Measurements from ENCODE around the gene TLL1. TPM values are rescaled to one million over a fixed set of nuclear protein-coding genes. Genes with fewer than 3 reads are reported as not detected.

Gene TLL1
- total and polyA plus RNA-seq, 2 donors (not counting 3 experiments of a cell fraction or from before 2014, with no cell fraction given) = 0.41 to 1.4 TPM

DNA sequence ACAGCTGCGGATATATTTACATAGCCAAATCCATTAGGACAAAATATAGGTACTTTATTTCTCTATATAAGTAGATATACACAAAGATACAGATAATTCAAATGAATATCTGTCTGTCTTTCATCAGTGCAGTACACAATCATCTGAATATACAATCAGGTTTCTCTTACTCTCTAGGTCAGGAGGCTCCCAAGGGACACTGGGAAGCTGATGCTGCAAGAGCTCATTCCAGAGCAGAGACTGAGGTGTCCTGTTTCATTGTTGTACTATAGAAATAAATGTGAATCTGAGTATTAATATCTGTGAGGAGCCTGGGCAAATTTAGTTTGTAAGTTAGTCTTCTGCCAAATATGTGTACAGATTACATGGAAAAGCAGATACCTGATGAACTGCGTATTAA is 4.2 kb downstream of the TLL1 start:
- H3K4me1 ChIP-seq (ENCODE audit: control insufficient read depth, extremely low read depth, insufficient read depth, low read length) = peaks cover 19% of the 10 kb centered on the region
- H3K4me3 ChIP-seq (replicated peaks in 1 of 3; ENCODE audit: insufficient read depth in 1 of 3, low read depth in 1 of 3, low read length in 3 of 3) = no peak overlapping the region
- BruUV-seq (replicated peaks) = no TSS peak
- H3K27ac ChIP-seq (ENCODE audit: insufficient read depth, low read depth, low read length) = no peak overlapping the region
- no peaks in the 10 kb centered on the region for H3K9me3 ChIP-seq (replicated peaks; ENCODE audit: control insufficient read depth, insufficient read depth, low read length)
- FAIRE-seq = no peak
- no peak overlapping the region for H3K9ac ChIP-seq (replicated peaks; ENCODE audit: extremely low read depth, insufficient read depth, low read length)
- CTCF ChIA-PET = interaction anchor here (0.7 to 2.4 kb wide), 4 partner anchors 10 to 384 kb away, joined by 3 to 5 read pairs (median 4); no protein-coding TSS in a partner anchor
- dilution Hi-C loops (cut with MboI; ENCODE audit: extremely low pct_ligation_motif_present, low sequenced_read_pairs) (no loop called here), intact Hi-C loops (cut with micrococcal nuclease) (loop anchor here (10.0 kb wide), 1 partner anchor 112 kb away; no protein-coding TSS in a partner anchor)
- no peak overlapping the region for H2AFZ ChIP-seq (ENCODE audit: low read depth, low read length)
- POLR2A ChIA-PET = no interaction called here
- H3K9me1 ChIP-seq (replicated peaks; ENCODE audit: control insufficient read depth, extremely low read depth, insufficient read depth, low read length) = no peaks in the 10 kb centered on the region
- H3K4me2 ChIP-seq (ENCODE audit: insufficient read depth, low read length) = no peak overlapping the region
- no peaks in the 10 kb centered on the region for H3K36me3 ChIP-seq (ENCODE audit: control insufficient read depth in 2 of 2, extremely low read depth in 1 of 2, insufficient read depth in 2 of 2, low read length in 2 of 2)
- no peak for DNase-seq (ENCODE audit: low read depth, low spot score)
- TF ChIP-seq MYC (IDR thresholded peaks at IDR 0.05; ENCODE audit: low read depth, low read length) (no peak), POLR2AphosphoS5 (IDR thresholded peaks at IDR 0.05; ENCODE audit: insufficient read depth, low read depth, low read length) (no peak), EZH2 (IDR thresholded peaks at IDR 0.05; ENCODE audit: borderline replicate concordance, low read depth, low read length, severe bottlenecking) (no peak), FOS (IDR thresholded peaks at IDR 0.05; ENCODE audit: borderline replicate concordance, insufficient read depth, low read length) (no peak), GATA2 (IDR thresholded peaks at IDR 0.05; ENCODE audit: insufficient read depth, insufficient read length, low read depth, low read length) (no peak), POLR2A (IDR thresholded peaks at IDR 0.05; ENCODE audit: low read depth, low read length) (no peak), JUN (IDR thresholded peaks at IDR 0.05; ENCODE audit: borderline replicate concordance, insufficient read depth, insufficient read length, low read depth) (no peak)
- TF ChIP-seq, protein P1, sequence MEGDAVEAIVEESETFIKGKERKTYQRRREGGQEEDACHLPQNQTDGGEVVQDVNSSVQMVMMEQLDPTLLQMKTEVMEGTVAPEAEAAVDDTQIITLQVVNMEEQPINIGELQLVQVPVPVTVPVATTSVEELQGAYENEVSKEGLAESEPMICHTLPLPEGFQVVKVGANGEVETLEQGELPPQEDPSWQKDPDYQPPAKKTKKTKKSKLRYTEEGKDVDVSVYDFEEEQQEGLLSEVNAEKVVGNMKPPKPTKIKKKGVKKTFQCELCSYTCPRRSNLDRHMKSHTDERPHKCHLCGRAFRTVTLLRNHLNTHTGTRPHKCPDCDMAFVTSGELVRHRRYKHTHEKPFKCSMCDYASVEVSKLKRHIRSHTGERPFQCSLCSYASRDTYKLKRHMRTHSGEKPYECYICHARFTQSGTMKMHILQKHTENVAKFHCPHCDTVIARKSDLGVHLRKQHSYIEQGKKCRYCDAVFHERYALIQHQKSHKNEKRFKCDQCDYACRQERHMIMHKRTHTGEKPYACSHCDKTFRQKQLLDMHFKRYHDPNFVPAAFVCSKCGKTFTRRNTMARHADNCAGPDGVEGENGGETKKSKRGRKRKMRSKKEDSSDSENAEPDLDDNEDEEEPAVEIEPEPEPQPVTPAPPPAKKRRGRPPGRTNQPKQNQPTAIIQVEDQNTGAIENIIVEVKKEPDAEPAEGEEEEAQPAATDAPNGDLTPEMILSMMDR (IDR thresholded peaks at IDR 0.05; ENCODE audit: extremely low read depth in 1 of 2, insufficient read depth in 1 of 2, low read depth in 1 of 2, low read length in 2 of 2) = no peak
- TF ChIP-seq, protein P2, sequence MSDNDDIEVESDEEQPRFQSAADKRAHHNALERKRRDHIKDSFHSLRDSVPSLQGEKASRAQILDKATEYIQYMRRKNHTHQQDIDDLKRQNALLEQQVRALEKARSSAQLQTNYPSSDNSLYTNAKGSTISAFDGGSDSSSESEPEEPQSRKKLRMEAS (IDR thresholded peaks at IDR 0.05; ENCODE audit: insufficient read depth, insufficient read length) = no peak
- H4K20me1 ChIP-seq (replicated peaks; ENCODE audit: control insufficient read depth, extremely low read depth, insufficient read depth, low read length) = no peaks in the 10 kb centered on the region
- peaks cover 0 to 2% of the 10 kb centered on the region in 2 experiments for H3K27me3 ChIP-seq (ENCODE audit: control insufficient read depth in 2 of 2, insufficient read depth in 2 of 2, low read length in 2 of 2)
- H3K79me2 ChIP-seq (ENCODE audit: control insufficient read depth, insufficient read depth, low read length) = no peaks in the 10 kb centered on the region

Data from endothelial cell of umbilical vein (primary cell).